MM.1S (cell line): ENCODE measurements around the gene SNTA1.
A peak's percentile ranks its signal among the peaks of the same experiment; 100 is the strongest.

ENCODE experiments used
- DNase-seq: peaks from one replicate; pipeline ENCODE4 v3.0.0-alpha.2; 2015
- H2AFZ ChIP-seq: fragments of 300-600 bp; sonication (generic); 2 replicates; pipeline ENCODE4 v1.6.0; 2016; ENCODE audit warnings: antibody characterized with exemption, low read length
- H3F3A ChIP-seq: fragments of 300-600 bp; sonication (generic); 2 replicates; pipeline ENCODE4 v1.6.1; 2016; ENCODE audit warnings: mild to moderate bottlenecking, antibody characterized with exemption, low read length, moderate library complexity, mixed read lengths; ENCODE audit not compliant: insufficient read depth
- H3K27ac ChIP-seq: fragments of 300-600 bp; sonication (generic); 2 replicates; pipeline ENCODE4 v1.5.1; 2016; ENCODE audit warnings: mild to moderate bottlenecking, low read length
- H3K27me3 ChIP-seq: fragments of 300-600 bp; sonication (generic); replicated peaks from 2 replicates; pipeline ENCODE4 v1.6.0; 2016; ENCODE audit warnings: low read length; ENCODE audit not compliant: insufficient read depth
- H3K36me3 ChIP-seq: fragments of 300-600 bp; sonication (generic); replicated peaks from 2 replicates; pipeline ENCODE4 v1.6.1; 2016; ENCODE audit warnings: mild to moderate bottlenecking, low read length, mixed read lengths; ENCODE audit not compliant: insufficient read depth
- H3K4me1 ChIP-seq: fragments of 300-600 bp; sonication (generic); 2 replicates; pipeline ENCODE4 v1.6.1; 2016; ENCODE audit warnings: low read length, mixed read lengths
- H3K4me2 ChIP-seq: fragments of 300-600 bp; sonication (generic); 2 replicates; pipeline ENCODE4 v1.6.0; 2016; ENCODE audit warnings: low read depth, low read length
- H3K4me3 ChIP-seq: fragments of 300-600 bp; sonication (generic); 2 replicates; pipeline ENCODE4 v1.5.1; 2016; ENCODE audit warnings: low read length, mixed read lengths
- H3K79me2 ChIP-seq: fragments of 300-600 bp; sonication (generic); 2 replicates; pipeline ENCODE4 v1.6.1; 2016; ENCODE audit warnings: mixed run types, low read length, mixed read lengths
- H3K9ac ChIP-seq: fragments of 300-600 bp; sonication (generic); 2 replicates; pipeline ENCODE4 v1.6.1; 2016; ENCODE audit warnings: low read length, mixed read lengths
- H3K9me2 ChIP-seq: fragments of 300-600 bp; sonication (generic); replicated peaks from 2 replicates; pipeline ENCODE4 v1.6.1; 2016; ENCODE audit warnings: mild to moderate bottlenecking, low read length, mixed read lengths; ENCODE audit not compliant: insufficient read depth
- H3K9me3 ChIP-seq: fragments of 300-600 bp; sonication (generic); replicated peaks from 2 replicates; pipeline ENCODE4 v1.6.1; 2016; ENCODE audit warnings: mild to moderate bottlenecking, low read length, mixed read lengths; ENCODE audit not compliant: insufficient read depth
- H4K20me1 ChIP-seq: fragments of 300-600 bp; sonication (generic); 2 replicates; pipeline ENCODE4 v1.6.1; 2016; ENCODE audit warnings: mild to moderate bottlenecking, low read length, moderate library complexity, mixed read lengths; ENCODE audit not compliant: insufficient read depth
- EZH2 ChIP-seq: fragments of 300-600 bp; sonication (generic); optimal IDR thresholded peaks from 2 replicates; pipeline ENCODE3; 2017; ENCODE audit warnings: low read depth, mild to moderate bottlenecking, antibody characterized with exemption, low read length, mixed read lengths
- EZH2phosphoT487 ChIP-seq: fragments of 300-600 bp; sonication (generic); IDR thresholded peaks from 2 replicates; pipeline ENCODE4 v1.6.1; 2018; ENCODE audit warnings: antibody characterized with exemption, low read length
- TF ChIP-seq, protein P1 (sequence below): fragments of 300-600 bp; sonication (generic); IDR thresholded peaks from 2 replicates; pipeline ENCODE4 v1.5.1; 2016; ENCODE audit warnings: antibody characterized with exemption, low read length, mixed read lengths

The SNTA1 gene

DNA sequence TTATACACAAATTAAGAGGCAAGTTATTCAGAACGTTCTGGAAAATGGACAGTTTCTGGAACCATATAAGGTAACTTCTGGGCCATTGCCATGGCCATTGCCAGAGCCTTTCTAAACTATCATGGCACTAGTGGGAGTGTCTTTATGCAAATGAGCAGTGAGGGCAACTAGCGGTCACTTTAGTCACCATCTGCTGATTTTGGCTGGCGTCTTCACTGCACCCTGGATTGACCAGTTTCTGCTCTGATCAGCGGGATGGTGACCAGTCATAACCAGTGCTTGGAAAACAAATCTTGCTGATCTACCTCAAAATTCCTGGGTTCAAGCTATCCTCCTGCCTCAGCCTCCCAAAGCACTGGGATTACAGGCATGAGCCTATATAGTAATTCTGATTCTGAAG lies 7.3 kb upstream of the SNTA1 start:
- Histone ChIP-seq H3K27me3 (no peaks in the 10 kb centered on the region), H3K36me3 (no peaks in the 10 kb centered on the region), H3K4me1 (no peaks in the 10 kb centered on the region), H3K9me2 (no peaks in the 10 kb centered on the region), H3K4me2 (no peak overlapping the region), H2AFZ (no peak overlapping the region), H3K9ac (no peak overlapping the region), H3K4me3 (no peak overlapping the region), H3K9me3 (no peaks in the 10 kb centered on the region), H3F3A (no peaks in the 10 kb centered on the region), H3K79me2 (no peaks in the 10 kb centered on the region), H4K20me1 (no peaks in the 10 kb centered on the region), H3K27ac (no peak overlapping the region)
- TF ChIP-seq EZH2phosphoT487, result no peak
- TF ChIP-seq, protein P1, sequence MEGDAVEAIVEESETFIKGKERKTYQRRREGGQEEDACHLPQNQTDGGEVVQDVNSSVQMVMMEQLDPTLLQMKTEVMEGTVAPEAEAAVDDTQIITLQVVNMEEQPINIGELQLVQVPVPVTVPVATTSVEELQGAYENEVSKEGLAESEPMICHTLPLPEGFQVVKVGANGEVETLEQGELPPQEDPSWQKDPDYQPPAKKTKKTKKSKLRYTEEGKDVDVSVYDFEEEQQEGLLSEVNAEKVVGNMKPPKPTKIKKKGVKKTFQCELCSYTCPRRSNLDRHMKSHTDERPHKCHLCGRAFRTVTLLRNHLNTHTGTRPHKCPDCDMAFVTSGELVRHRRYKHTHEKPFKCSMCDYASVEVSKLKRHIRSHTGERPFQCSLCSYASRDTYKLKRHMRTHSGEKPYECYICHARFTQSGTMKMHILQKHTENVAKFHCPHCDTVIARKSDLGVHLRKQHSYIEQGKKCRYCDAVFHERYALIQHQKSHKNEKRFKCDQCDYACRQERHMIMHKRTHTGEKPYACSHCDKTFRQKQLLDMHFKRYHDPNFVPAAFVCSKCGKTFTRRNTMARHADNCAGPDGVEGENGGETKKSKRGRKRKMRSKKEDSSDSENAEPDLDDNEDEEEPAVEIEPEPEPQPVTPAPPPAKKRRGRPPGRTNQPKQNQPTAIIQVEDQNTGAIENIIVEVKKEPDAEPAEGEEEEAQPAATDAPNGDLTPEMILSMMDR, result no peak
- no peak for TF ChIP-seq EZH2
- DNase-seq, result no peak

DNA sequence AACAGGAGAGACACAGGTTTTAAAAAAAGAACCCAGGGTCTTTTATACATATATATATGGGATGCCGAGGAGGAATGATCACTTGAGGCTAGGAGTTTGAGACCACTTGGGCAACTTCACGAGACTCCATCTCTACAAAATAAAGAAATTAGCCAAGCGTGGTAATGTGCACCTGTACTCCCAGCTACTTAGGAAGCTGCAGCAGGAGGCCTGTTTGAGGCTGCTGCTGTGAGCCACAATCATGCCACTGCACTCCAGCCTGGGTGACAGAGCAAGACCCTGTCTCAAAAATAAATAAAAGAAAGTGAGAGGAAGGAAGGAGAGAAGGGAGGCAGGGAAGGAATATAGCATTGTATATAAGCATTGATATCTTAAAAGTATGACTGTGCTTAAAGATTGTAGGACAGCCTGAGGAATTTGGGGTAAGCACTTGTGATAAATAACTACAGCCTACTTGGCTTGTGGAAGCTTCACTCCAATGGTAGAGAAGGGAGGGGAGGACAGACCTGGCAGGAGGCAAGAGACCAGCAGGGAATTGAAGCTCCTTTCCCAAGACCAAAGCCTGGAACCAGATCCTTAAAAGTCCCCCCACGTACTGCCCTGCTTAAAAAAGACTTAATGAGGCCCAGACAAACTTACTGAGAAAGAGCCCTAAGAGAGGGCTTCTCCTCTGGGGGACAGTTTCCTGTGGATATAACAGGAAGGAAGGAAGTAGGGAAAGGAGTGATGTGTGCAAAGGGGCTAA lies 2.5 kb upstream of the SNTA1 start:
- no peaks in the 10 kb centered on the region for H3K9me3 ChIP-seq
- peaks cover 12% of the 10 kb centered on the region; the same call in 1 of the 2 replicates for H3K4me1 ChIP-seq
- no peaks in the 10 kb centered on the region for H4K20me1 ChIP-seq
- no peak overlapping the region for H3K4me3 ChIP-seq
- H3K9me2 ChIP-seq, result no peaks in the 10 kb centered on the region
- no peak overlapping the region for H2AFZ ChIP-seq
- H3K36me3 ChIP-seq, result no peaks in the 10 kb centered on the region
- no peak overlapping the region for H3K9ac ChIP-seq
- no peaks in the 10 kb centered on the region for H3K79me2 ChIP-seq
- H3F3A ChIP-seq, result peaks cover 9% of the 10 kb centered on the region; the same call in 1 of the 2 replicates
- DNase-seq, result no peak
- H3K27me3 ChIP-seq, result no peaks in the 10 kb centered on the region
- H3K27ac ChIP-seq, result no peak overlapping the region
- TF ChIP-seq EZH2 (no peak), EZH2phosphoT487 (no peak)
- TF ChIP-seq, protein P1, result no peak
- H3K4me2 ChIP-seq, result no peak overlapping the region

DNA sequence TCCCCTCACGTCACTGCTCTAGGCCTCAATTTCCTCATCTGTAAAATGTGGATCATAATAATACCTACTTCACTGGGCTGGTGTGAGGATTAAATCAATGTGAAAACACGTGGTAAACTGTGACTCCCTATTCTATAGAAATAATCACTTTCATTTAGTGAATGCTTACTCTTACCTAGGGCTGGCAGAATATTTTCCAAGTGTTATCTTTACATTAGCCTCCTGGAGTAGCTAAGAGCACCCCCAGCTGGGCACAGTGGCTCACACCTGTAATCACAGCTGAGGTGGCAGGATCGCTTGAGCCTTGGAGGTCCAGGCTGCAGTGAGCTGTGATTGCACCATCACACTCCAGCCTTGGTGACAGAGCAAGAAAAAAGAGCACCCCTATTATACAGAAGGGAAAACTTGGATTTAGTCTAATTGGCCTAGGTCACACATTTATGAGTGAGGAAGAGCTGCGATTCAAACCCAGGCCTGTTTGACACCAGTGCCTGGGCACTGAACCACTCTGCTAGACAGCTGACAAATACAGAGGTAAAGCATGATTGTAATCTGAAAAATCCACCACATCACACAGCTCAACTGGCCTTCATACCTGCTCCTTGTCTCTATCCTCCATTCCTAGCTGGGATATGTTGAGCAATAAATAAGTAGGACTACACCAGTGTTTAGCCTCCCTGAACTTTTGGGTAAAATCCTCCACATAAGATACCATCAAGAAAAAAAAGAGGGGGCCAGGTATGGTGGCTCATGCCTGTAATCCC lies 1.4 kb upstream of the SNTA1 start:
- no peaks in the 10 kb centered on the region for H4K20me1 ChIP-seq
- peaks cover 12% of the 10 kb centered on the region; the same call in 1 of the 2 replicates for H3K4me1 ChIP-seq
- DNase-seq, result peak; percentile 52
- H2AFZ ChIP-seq, result peak overlapping the region; percentile 53
- H3K9me2 ChIP-seq, result no peaks in the 10 kb centered on the region
- TF ChIP-seq, protein P1, result peak; percentile 59
- no peak for TF ChIP-seq EZH2phosphoT487
- no peak for TF ChIP-seq EZH2
- no peaks in the 10 kb centered on the region for H3K27me3 ChIP-seq
- peak overlapping the region; percentile 83 for H3K4me2 ChIP-seq
- no peaks in the 10 kb centered on the region for H3K36me3 ChIP-seq
- H3K9ac ChIP-seq, result no peak overlapping the region
- no peaks in the 10 kb centered on the region for H3K79me2 ChIP-seq
- no peak overlapping the region for H3K27ac ChIP-seq
- H3K4me3 ChIP-seq, result peak overlapping the region; percentile 71
- H3K9me3 ChIP-seq, result no peaks in the 10 kb centered on the region
- peaks cover 9% of the 10 kb centered on the region; the same call in 1 of the 2 replicates for H3F3A ChIP-seq
